NCI-H345 (cell line): Measurements from ENCODE around the gene RAB22A.

Experiments used
- DNase-seq: peaks from one replicate; lab custom pipeline; 2025; lab: John Stamatoyannopoulos, UW

The RAB22A gene

DNA sequence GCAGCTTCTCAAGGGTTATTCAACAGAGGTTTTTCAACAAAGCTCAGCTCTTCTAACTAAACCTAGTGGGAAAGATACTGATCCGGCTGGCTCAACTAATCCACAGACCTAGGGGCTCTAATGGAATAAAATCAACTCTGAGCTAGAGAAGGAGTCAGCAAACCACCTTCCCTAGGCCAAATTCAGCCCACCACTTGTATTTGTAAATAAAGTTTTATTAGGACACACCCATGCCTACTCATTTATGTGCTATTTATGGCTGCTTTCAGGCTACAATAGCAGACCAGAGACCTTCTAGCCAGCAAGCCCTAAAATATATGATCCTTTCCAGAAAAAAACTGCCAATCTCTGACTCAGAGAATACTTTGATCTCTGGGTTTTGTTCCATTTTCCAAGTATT, 6.0 kb upstream of the RAB22A start:
- DNase-seq, result no peak

- no peak for DNase-seq
These were observed 4.5 kb upstream of the RAB22A start for GRCh38 chr20:58305061-58305460.

DNA sequence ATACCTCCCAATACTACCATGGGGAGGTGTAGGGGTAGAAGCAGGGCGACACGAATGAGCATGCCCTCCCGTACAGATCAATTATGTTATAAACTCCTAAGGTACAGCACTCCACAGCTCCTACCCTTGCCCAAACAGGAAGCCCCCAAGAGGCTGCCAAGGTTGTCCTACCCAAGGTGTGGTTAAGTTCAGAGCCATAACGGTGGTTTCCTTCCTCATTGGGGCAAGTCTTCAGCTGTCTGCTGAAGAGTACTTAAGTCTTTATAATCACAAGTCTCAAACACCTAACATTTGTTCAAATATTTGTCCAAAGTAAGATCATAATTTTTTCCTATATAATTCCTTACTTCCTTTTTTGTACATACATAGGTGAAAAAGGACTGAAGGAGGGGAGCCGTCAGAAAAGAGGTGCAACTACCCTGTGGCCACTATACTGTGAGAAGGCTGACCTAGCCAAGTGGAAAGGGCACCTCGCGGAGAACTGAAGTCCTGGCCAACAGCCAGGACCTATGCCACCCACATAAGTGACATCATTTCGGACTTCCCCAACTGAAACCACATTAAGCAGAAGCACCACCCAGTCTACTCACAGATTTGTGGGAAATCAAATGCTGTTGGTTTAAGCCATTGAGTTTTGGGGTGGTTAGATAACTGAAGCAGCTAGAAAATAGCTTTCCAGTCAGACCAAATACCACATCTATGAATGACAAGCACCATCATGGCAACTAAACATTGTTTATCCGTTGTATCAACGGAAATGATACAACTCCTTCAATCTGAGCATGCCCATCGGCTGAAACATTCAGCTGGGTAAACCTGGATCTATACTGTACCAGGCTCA, 2.9 kb upstream of the RAB22A start:
- no peak for DNase-seq

GRCh38 chr20:58307270-58307669, 2.2 kb upstream of the RAB22A start:
- no peak for DNase-seq

GRCh38 chr20:58308290-58308679, 1.2 kb upstream of the RAB22A start:
- DNase-seq, result no peak

DNA sequence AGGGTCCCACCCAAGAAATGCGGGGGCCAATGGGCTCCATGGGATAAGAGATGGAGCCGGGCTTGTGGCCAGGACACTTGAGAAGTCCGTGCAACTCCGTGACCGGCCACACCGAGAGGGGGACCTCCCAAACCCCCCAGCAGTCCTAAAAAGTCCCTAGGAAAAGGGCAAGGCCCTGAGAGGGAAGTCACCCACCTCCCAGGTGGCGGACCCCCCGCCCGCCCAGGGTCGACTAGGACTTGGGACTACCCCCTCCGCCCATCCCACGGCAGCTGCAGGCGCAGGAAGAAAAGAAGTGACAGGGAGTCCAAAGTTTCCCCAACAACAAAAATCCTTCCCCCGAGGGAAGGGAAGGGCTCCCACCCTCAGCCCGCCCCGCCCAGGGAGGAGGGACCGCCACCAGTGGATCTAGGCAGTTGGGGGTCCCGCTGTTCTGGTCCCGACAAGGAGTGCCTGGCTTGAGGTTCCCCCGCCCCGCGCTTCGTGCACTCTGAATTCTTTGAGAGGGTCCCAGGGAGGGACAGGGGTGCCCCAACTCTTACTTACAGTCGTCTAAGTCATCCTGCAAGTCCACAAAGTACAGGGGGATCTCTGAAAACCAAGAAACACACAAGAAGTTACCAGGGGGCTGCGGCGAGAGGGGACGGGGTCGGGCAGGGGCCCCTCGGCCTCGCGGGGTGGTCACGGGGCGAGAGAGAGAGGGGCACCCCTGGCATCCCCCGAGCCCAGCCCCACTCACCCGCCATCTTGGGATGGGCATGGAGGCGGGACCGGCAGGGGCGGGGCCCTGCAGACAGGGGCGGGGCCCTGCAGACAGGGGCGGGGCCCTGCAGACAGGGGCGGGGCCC, 611 bp upstream of the RAB22A start:
- DNase-seq, result peak; percentile 28

DNA sequence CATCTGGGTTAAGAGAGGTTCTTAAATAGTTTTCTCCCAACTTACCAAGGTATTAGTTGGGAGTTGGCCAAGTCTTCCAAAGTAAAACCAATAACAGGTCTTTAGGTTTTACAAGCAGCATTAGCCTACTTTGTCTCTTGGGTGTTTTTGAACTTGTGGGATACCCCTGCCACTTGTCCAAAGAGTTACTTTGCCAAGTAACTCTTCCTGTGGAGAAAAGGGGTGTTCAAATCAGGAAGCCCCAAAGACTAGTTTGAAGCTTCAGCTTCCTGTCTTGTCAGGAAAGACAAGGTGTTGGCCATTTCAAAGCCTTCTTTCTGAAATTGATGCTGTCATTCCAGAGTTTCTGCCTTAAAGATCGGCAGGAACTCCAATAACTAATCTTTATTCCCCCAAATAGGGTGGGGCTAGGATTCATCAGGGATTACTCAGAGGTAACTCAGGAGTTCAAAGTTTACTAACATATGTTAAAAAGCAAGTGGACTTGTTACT, 822 bp downstream of the RAB22A start:
- no peak for DNase-seq

DNA sequence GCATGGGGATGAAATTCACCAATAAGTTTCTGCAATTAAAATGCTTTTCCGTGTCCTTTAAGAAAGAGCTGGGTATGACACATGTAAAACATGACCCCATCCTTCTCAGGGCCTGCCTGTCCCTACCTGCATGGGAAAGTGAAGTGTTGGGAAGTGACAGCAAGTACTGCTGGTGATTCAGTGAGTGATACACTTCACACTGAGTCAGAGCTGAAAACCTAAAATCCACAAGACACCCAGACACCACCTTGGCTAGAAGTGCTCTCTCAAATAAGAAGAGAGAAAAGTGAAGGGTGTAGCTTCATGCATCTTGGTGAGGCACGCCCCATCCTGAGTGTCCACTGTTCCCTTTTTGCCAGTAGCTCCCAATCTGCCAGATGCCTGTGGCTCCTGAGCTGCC, 3.3 kb downstream of the RAB22A start:
- no peak for DNase-seq

GRCh38 chr20:58313396-58313795, 3.9 kb downstream of the RAB22A start:
- no peak for DNase-seq

- no peak for DNase-seq
These were observed 11.7 kb downstream of the RAB22A start for GRCh38 chr20:58321205-58321604.

DNA sequence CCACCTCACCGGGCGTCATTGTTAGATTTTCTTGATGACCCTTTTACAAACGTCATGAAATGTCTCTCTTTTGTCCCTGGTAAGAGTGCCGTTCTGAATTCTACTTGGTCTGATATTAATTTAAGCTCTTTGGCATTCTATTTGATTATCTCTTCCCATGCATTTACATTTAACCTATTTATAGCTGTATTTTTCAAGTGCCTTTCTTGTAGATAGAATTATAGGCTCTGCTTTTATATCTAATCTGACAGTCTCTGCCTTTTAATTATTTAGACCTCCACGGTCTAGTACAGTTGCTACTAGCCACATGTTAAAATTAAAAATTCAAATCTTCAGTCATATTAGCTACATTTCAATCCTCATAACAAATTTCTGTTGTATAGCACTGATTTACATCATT, 12.6 kb downstream of the RAB22A start:
- no peak for DNase-seq

DNA sequence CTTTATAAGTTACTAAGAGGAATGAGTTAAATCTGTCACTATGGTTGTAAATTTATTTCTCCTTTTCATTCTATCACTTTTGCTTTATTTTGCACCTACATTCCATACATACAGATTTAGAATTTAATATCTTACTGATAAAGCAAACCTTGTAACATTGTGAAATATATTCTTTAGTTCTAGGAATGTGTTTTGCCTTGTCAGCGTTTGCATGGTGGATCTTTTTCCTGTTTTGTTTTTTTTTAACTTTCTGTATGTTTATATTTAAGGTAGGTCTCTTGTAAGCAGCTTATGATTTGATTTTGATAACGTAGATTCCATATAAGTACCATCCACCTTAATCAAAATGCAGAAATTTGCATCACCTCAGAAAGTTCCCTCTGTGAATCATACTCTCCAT, 16.4 kb downstream of the RAB22A start:
- DNase-seq, result no peak

- DNase-seq, result no peak
These were observed 17.7 kb downstream of the RAB22A start for GRCh38 chr20:58327211-58327610.

GRCh38 chr20:58328836-58329235, 19.3 kb downstream of the RAB22A start:
- no peak for DNase-seq

GRCh38 chr20:58329711-58330110, 20.2 kb downstream of the RAB22A start:
- no peak for DNase-seq

DNA sequence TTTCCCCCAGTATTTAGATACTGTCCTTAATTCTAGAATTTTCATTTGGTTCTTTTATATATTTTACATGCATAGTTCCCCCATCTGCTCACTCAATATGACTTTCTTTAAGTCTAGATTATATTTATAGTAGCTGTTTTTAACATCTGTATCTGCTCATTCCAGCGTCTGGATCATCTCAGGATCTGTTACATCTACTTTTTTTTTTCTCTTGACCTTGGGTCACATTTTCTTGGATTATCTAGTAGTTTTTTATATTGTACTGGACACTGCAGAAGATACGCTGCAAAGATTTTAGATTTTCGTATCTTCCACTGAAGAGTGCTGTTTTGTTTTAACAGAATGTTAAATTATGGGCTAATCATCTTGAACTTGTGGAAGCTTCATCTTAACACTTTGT, 20.7 kb downstream of the RAB22A start:
- DNase-seq, result no peak

DNA sequence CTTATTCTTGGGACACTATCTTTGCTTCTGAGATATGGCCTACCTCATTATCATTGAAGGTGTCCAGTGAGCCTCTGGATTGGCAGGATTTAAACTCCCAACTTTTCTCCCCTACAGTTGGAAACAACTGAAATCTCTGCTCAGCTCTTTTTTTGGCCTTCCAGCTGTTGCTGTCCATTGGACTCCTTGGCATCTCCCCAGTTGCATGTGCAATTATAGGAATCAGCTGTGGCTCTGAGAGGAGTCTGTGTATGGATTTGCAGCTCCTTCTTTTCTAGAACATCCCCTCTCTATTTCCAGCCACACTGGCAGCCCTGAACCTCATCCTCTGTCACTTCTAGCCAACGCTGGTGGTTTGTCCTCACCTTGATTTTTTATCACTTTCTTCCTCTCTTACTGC, 21.2 kb downstream of the RAB22A start:
- DNase-seq, result no peak

- DNase-seq, result peak; percentile 38
These were observed 22.5 kb downstream of the RAB22A start for GRCh38 chr20:58331961-58332551.

DNA sequence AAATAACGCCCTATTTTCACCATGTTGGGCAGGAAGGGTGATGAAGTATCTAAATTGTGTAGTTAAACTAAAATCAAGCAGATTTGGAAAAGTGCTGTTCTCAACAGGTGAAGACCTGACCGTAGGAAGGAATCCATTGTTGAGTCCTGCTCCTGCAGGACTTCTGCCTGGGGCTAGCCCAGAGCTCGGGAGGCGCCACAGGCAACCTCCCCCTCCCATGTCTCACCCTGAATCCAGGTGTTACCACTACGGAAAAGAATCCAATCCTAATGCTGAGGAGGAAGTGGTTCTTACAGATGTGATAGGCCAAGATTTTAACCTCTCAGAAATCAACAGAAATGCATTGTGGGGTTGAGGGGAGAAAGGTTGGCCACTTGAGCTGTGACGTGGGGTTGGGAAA, 30.2 kb downstream of the RAB22A start:
- DNase-seq, result no peak

GRCh38 chr20:58340151-58340550, 30.6 kb downstream of the RAB22A start:
- DNase-seq, result no peak

DNA sequence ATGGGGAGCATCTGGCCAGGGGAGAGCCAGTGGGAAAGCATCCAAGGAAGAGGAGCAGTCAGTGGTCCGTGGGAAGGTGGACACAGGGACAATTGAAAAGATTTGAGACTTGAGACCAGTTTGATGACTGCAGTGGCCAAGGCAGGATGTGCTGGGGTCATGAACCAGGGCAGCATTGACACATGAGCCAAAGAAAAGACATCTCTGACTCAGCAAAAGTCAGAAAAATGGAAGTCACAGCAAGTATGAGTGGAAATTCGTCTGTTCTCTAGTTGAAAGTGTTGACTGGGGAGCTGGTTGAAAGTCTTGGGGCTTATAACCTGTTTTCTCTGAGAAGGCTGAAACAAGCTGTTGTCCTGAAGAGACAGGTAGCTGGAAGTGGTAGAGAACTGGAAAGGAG, 31.3 kb downstream of the RAB22A start:
- no peak for DNase-seq

DNA sequence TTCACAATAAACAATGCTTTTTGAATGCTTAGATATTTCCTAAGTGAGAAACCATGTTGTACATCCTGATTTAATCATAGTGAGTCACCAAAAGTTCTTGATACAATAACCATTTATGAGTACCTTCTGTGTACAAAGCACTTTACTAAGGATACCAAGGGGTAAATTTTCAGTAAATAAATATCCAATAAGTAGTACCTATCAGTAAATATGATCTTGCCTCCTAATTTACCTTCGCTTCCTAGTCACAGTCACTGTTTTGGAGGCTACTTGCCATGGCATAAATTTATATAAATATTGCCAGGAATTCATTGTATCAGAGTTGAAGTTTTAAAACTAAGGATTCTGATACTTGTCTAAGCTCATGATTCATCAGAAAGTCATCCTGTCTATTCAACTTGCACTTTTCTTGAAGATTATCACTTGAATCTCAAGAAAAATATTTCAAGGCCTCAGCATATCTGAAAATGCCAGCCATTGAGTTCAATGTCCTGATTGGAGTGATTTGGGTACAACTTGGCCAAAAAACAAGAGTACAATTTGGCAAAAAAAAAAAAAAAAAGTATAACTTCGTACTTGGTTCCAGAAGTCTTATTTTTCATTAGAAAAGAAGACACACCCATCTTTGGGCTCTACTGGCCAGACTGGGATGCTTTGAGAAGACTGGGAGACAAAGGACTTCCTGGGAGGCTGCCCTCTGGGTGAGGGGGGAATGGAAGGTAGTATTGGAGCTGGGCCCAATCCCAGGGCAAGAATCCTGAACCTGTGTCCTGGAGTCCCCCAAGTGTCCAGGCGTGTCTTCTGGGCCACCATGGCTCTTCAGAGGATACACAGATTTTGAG, 32.8 kb downstream of the RAB22A start:
- DNase-seq, result no peak
